ENCODE results near the gene PRKACA.

GRCh38 chr19:14142262-14143190 lies 25.0 kb upstream of the PRKACA start:
- TF ChIP-seq EZH2 (IDR thresholded peaks at IDR 0.05): no peak
- no peak for TF ChIP-seq CTCF (IDR thresholded peaks at IDR 0.05)
- TF ChIP-seq EZH2phosphoT487 (IDR thresholded peaks at IDR 0.05): no peak
